ENCODE results near the gene NGEF.
"Not testable (repeated sequence)": the region's sequence is repeated elsewhere in the genome, so short reads cannot be mapped to it uniquely, and the experiment has no call there.

The NGEF gene

GRCh38 chr2:232927793-232928550, 85.1 kb downstream of the NGEF start:
- no peak for DNase-seq (ENCODE audit: low spot score)

- no peak for DNase-seq (ENCODE audit: low spot score)
These were observed 85.8 kb downstream of the NGEF start for GRCh38 chr2:232927032-232927792.

- no peak for DNase-seq (ENCODE audit: low spot score)
These were observed 86.6 kb downstream of the NGEF start for GRCh38 chr2:232926431-232926939.

- no peak for DNase-seq (ENCODE audit: low spot score)
These were observed 87.3 kb downstream of the NGEF start for GRCh38 chr2:232925821-232926156.

- no peak for DNase-seq (ENCODE audit: low spot score)
These were observed 87.8 kb downstream of the NGEF start for GRCh38 chr2:232925153-232925820.

GRCh38 chr2:232924433-232924832, 88.6 kb downstream of the NGEF start:
- no peak for DNase-seq (ENCODE audit: low spot score)

GRCh38 chr2:232920760-232921159, 92.3 kb downstream of the NGEF start:
- no peak for DNase-seq (ENCODE audit: low spot score)

- no peak for DNase-seq (ENCODE audit: low spot score)
These were observed 93.0 kb downstream of the NGEF start for GRCh38 chr2:232920055-232920454.

- DNase-seq (ENCODE audit: low spot score), result no peak
These were observed 93.9 kb downstream of the NGEF start for GRCh38 chr2:232919141-232919540.

GRCh38 chr2:232913903-232914302, 99.2 kb downstream of the NGEF start:
- DNase-seq (ENCODE audit: low spot score), result no peak

- DNase-seq (ENCODE audit: low spot score), result no peak
These were observed 101.3 kb downstream of the NGEF start for GRCh38 chr2:232911712-232912277.

- no peak for DNase-seq (ENCODE audit: low spot score)
These were observed 102.7 kb downstream of the NGEF start for GRCh38 chr2:232910376-232910775.

GRCh38 chr2:232908695-232909094, 104.4 kb downstream of the NGEF start:
- DNase-seq (ENCODE audit: low spot score), result no peak

- not testable (repeated sequence) for DNase-seq (ENCODE audit: low spot score)
These were observed 105.4 kb downstream of the NGEF start for GRCh38 chr2:232907718-232908085.

- DNase-seq (ENCODE audit: low spot score), result not testable (repeated sequence)
These were observed 106.0 kb downstream of the NGEF start for GRCh38 chr2:232906867-232907717.

- DNase-seq (ENCODE audit: low spot score), result no peak
These were observed 109.1 kb downstream of the NGEF start for GRCh38 chr2:232903989-232904388.

GRCh38 chr2:232901736-232902578, 111.1 kb downstream of the NGEF start:
- no peak for DNase-seq (ENCODE audit: low spot score)

- no peak for DNase-seq (ENCODE audit: low spot score)
These were observed 112.0 kb downstream of the NGEF start for GRCh38 chr2:232900811-232901735.

Measured in hematopoietic multipotent progenitor cell treated with erythropoietin and hydrocortisone succinate and interleukin-3 and kit ligand, for 17 days (in vitro differentiated cells).